IPS DF 6.9 (cell line): Measurements from ENCODE around the gene PARP11.
A peak's percentile ranks its signal among the peaks of the same experiment; 100 is the strongest.

Source experiments
- DNase-seq: peaks from one replicate; pipeline ENCODE4 v3.0.0-alpha.2; 2013; ENCODE audit warnings: low read depth, low spot score
- H3K27ac ChIP-seq: one replicate; pipeline ENCODE4 v1.5.1; 2013; ENCODE audit warnings: low read length, control low read depth
- H3K27me3 ChIP-seq: 2 replicates; pipeline ENCODE4 v1.6.1; 2013; ENCODE audit warnings: mild to moderate bottlenecking, low read length; ENCODE audit not compliant: control insufficient read depth, insufficient read depth
- H3K36me3 ChIP-seq: 2 replicates; pipeline ENCODE4 v1.6.1; 2013; ENCODE audit warnings: low read length; ENCODE audit not compliant: control insufficient read depth, insufficient read depth
- H3K4me1 ChIP-seq: 2 replicates; pipeline ENCODE4 v1.6.1; 2013; ENCODE audit warnings: low read length; ENCODE audit not compliant: control insufficient read depth, insufficient read depth
- H3K4me3 ChIP-seq: 2 replicates; pipeline ENCODE4 v1.5.1; 2013; ENCODE audit warnings: mild to moderate bottlenecking, low read length
- H3K9me3 ChIP-seq: 2 replicates; pipeline ENCODE4 v1.6.1; 2013; ENCODE audit warnings: low read length, inconsistent platforms; ENCODE audit not compliant: control insufficient read depth, insufficient read depth
- WGBS: extraction: QIAGEN DNeasy Blood & Tissue Kit; methylation state at CpG from one replicate; pipeline ENCODE4 v1.1.7; 2013; ENCODE audit warnings: mixed read lengths, missing lambda C conversion rate; ENCODE audit not compliant: insufficient read length, insufficient coverage; 5-methylcytosine and 5-hydroxymethylcytosine counted together

PARP11 gene

DNA sequence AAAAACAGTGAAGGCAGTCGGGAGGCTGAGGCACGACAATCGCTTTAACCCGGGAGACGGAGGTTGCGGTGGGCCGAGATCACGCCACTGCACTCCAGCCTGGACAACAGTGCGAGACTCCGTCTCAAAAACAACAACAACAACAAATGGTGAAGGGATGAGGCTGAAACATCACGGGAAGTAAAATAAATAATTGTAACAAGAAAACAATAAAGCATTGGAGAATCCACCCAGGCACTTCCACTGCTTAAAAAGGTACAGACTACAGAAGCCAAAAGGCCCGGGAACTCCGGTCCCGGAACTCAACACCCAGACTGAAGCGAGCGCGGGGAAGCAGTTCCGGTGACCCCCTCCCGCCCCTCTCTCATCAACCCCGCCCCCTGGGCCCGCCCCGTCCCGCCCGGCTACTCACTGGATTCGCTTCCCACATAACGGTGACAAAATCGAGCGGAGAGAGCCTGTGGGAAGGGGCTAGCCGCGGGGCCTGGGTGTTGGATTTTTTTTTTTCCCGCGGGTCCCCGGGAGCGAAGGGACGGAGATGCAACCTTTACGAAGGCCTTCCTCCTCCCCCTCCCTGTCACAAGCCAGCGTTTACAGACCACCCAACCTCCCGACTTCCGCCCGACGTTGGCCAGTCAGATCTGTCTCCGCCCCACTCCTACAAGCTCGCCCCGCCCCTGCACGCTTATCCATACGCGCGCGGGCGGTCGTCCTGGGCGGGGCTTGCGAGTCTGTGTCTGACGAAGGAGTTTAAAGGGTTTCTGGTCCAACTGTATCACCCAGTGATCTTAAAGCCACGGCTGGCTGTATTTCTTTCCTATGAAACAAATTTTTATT, at the start of gene PARP11:
TSS of gene PARP11 (minus strand) at position 600 of the 837 bp plus-strand sequence. CDS start at position 430, 170 bp downstream.
- Histone ChIP-seq H3K4me3 (peak within 1 kb of the TSS; percentile 67; the same call in 1 of the 2 replicates), H3K36me3 (no peaks in the 10 kb centered on the region), H3K4me1 (no peaks in the 10 kb centered on the region), H3K27me3 (no peaks in the 10 kb centered on the region), H3K27ac (no peak within 1 kb of the TSS), H3K9me3 (no peaks in the 10 kb centered on the region)
- peak; percentile 88 for DNase-seq
- WGBS, result no CpG with 5 or more reads among the region's 55 CpGs

DNA sequence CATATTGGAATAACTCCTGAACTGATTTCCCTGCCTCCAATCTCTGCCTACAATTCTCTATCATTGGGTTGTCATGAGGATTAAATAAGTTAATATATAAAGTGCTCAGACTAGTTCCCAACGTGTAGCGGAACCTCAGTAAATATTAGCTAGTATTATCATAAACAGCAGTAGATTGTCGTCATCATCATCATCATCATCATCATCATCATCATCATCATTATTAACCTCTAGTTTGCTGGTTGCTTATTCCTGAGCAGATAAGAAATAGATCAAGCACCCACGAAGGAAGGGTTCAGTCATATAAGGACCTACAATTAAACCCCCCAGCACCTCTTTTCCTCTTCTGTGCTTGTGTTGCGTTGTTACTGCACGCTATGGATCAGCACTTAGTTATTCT, 48.8 kb upstream of the PARP11 start:
- Histone ChIP-seq H3K36me3 (no peaks in the 10 kb centered on the region), H3K9me3 (no peaks in the 10 kb centered on the region), H3K27me3 (no peaks in the 10 kb centered on the region; the same call in 1 of the 2 replicates), H3K4me1 (no peaks in the 10 kb centered on the region), H3K27ac (no peak overlapping the region), H3K4me3 (no peak overlapping the region)
- no CpG with 5 or more reads among the region's 6 CpGs for WGBS
- DNase-seq, result no peak

DNA sequence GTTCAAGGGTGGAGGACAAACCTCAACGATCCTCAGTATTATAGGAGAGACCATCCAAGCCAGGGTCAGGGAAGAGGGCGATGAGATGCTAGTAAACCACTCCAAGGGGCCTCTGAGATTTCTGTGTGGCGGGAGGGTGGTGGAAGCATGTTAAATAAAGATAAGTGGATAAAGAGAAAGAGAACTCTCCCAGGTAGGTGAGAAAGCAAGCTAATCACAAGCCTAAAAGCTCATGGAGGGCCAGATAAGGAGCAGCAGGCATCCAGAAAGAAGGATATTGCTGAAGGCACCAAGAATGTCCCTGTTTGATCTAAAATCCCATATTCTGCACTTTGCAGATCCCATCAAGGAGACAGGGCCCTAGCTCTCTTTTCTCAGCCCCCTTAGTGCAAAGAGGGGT, 48.3 kb upstream of the PARP11 start:
- no peaks in the 10 kb centered on the region for H3K9me3 ChIP-seq
- no peaks in the 10 kb centered on the region for H3K36me3 ChIP-seq
- no peaks in the 10 kb centered on the region for H3K4me1 ChIP-seq
- no CpG with 5 or more reads among the region's 3 CpGs for WGBS
- no peaks in the 10 kb centered on the region; the same call in 1 of the 2 replicates for H3K27me3 ChIP-seq
- no peak overlapping the region for H3K4me3 ChIP-seq
- no peak overlapping the region for H3K27ac ChIP-seq
- DNase-seq, result no peak

- H3K27me3 ChIP-seq, result no peaks in the 10 kb centered on the region; the same call in 1 of the 2 replicates
- WGBS, result no CpG with 5 or more reads among the region's 7 CpGs
- no peak overlapping the region for H3K4me3 ChIP-seq
- no peaks in the 10 kb centered on the region for H3K4me1 ChIP-seq
- DNase-seq, result no peak
- no peak overlapping the region for H3K27ac ChIP-seq
- no peaks in the 10 kb centered on the region for H3K9me3 ChIP-seq
- H3K36me3 ChIP-seq, result no peaks in the 10 kb centered on the region
Observed at GRCh38 chr12:3921151-3921471, 47.9 kb upstream of the PARP11 start.

- Histone ChIP-seq H3K36me3 (no peaks in the 10 kb centered on the region), H3K4me3 (no peak overlapping the region), H3K4me1 (no peaks in the 10 kb centered on the region), H3K9me3 (no peaks in the 10 kb centered on the region), H3K27me3 (no peaks in the 10 kb centered on the region; the same call in 1 of the 2 replicates), H3K27ac (no peak overlapping the region)
- no peak for DNase-seq
- WGBS, result no CpG with 5 or more reads among the region's 22 CpGs
Observed at GRCh38 chr12:3920351-3921150, 47.4 kb upstream of the PARP11 start.

- DNase-seq, result no peak
- H3K27ac ChIP-seq, result no peak overlapping the region
- WGBS, result no CpG with 5 or more reads among the region's 5 CpGs
- no peaks in the 10 kb centered on the region for H3K9me3 ChIP-seq
- no peaks in the 10 kb centered on the region; the same call in 1 of the 2 replicates for H3K27me3 ChIP-seq
- H3K4me3 ChIP-seq, result no peak overlapping the region
- H3K4me1 ChIP-seq, result no peaks in the 10 kb centered on the region; the same call in 1 of the 2 replicates
- no peaks in the 10 kb centered on the region for H3K36me3 ChIP-seq
Observed at GRCh38 chr12:3913278-3913677, 40.1 kb upstream of the PARP11 start.

DNA sequence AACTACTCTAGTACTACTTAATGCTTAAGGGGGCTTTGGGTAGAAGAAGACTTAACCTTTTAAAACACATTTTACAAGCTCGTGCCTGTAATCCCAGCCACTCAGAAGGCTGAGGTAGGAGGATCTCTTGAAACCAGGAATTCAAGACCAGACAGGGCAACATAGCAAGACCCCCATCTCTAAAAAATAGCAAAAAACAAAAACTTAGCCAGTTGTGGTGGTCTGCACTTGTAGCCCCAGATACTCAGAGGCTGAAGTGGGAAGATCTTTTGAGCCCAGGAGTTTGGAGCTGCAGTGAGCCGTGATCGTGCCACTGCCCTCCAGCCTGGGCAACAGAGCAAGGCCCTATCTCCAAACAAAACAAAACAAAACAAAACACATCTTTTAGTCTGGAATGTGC, 39.7 kb upstream of the PARP11 start:
- Histone ChIP-seq H3K27me3 (no peaks in the 10 kb centered on the region; the same call in 1 of the 2 replicates), H3K27ac (no peak overlapping the region), H3K36me3 (no peaks in the 10 kb centered on the region), H3K4me1 (no peaks in the 10 kb centered on the region; the same call in 1 of the 2 replicates), H3K9me3 (no peaks in the 10 kb centered on the region), H3K4me3 (no peak overlapping the region)
- DNase-seq, result no peak
- no CpG with 5 or more reads among the region's 3 CpGs for WGBS

GRCh38 chr12:3911409-3911808, 38.2 kb upstream of the PARP11 start:
- Histone ChIP-seq H3K4me1 (no peaks in the 10 kb centered on the region; the same call in 1 of the 2 replicates), H3K27me3 (no peaks in the 10 kb centered on the region), H3K9me3 (no peaks in the 10 kb centered on the region), H3K27ac (no peak overlapping the region), H3K4me3 (no peak overlapping the region), H3K36me3 (no peaks in the 10 kb centered on the region)
- WGBS, result no CpG with 5 or more reads among the region's 1 CpG
- no peak for DNase-seq

DNA sequence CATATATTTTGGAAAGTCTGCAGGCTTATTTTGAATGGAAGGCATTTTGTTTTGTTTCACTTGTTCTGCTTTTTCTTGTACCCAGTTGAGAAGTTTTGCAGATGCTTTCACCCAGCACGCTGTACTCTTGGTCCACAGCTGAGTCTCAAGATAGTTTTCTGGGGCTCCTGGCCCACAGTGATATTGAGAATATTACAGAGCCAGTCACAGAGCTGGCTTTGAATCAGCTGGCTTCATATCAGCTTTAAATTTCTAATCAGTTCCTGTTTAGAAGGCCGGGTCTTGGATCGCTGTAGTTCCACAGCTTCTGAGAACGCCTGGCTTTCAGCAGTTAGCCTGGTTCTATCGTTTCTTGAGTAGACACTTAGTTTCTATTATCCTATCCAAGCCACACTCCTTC, 32.5 kb upstream of the PARP11 start:
- H3K36me3 ChIP-seq, result no peaks in the 10 kb centered on the region
- WGBS, result no CpG with 5 or more reads among the region's 5 CpGs
- no peak overlapping the region for H3K4me3 ChIP-seq
- H3K27ac ChIP-seq, result no peak overlapping the region
- H3K4me1 ChIP-seq, result no peaks in the 10 kb centered on the region; the same call in 1 of the 2 replicates
- no peak for DNase-seq
- no peaks in the 10 kb centered on the region for H3K9me3 ChIP-seq
- H3K27me3 ChIP-seq, result no peaks in the 10 kb centered on the region

GRCh38 chr12:3904999-3905398, 31.8 kb upstream of the PARP11 start:
- Histone ChIP-seq H3K27ac (no peak overlapping the region), H3K36me3 (no peaks in the 10 kb centered on the region), H3K9me3 (no peaks in the 10 kb centered on the region), H3K4me3 (no peak overlapping the region), H3K27me3 (no peaks in the 10 kb centered on the region), H3K4me1 (no peaks in the 10 kb centered on the region; the same call in 1 of the 2 replicates)
- WGBS, result no CpG with 5 or more reads among the region's 2 CpGs
- no peak for DNase-seq
